Transverse colon (tissue), 3 donors: ENCODE data around the gene DNAH8.

Experiments used
- CTCF ChIP-seq, 5 experiments: fragments of 200-600 bp in 3 of 5; fragments of 450-650 bp in 2 of 5; sonication (generic) in 3 of 5; IDR thresholded peaks; 1 replicate in 2 of 5; 2 replicates in 3 of 5; pipeline ENCODE4 v1.5.1; 2016 to 2017; ENCODE audit warnings: antibody characterized with exemption in 5 of 5, inconsistent platforms in 3 of 5, mild to moderate bottlenecking in 2 of 5, moderate library complexity in 1 of 5
- EP300 ChIP-seq: sonication (generic); formaldehyde crosslinking; IDR thresholded peaks from one replicate; pipeline ENCODE4 v1.6.1; 2017; ENCODE audit warnings: antibody characterized with exemption, low read depth

GRCh38 chr6:39073471-39074355, 358.6 kb downstream of the DNAH8 start:
- TF ChIP-seq EP300, result no peak
- no peak for TF ChIP-seq CTCF (IDR thresholded peaks at IDR 0.05)
